GM18508 (cell line): ENCODE measurements around the gene PRR32.
"Not testable (repeated sequence)": the region's sequence is repeated elsewhere in the genome, so short reads cannot be mapped to it uniquely, and the experiment has no call there.

ENCODE experiments used
- ATAC-seq: cut with Tn5 transposase; IDR thresholded peaks from one replicate; pipeline ENCODE4 v1.9.1; 2021; ENCODE audit warnings: moderate number of reproducible peaks; ENCODE audit not compliant: insufficient read depth, unreplicated experiment

The PRR32 gene

GRCh38 chrX:126819429-126819828 lies at the start of gene PRR32:
PRR32 (plus strand) TSS chrX:126819729; CDS start chrX:126819844, 115 bp downstream.
- ATAC-seq, result no peak

GRCh38 chrX:126770179-126770578 lies 49.4 kb upstream of the PRR32 start:
- no peak for ATAC-seq

- no peak for ATAC-seq
Measured at GRCh38 chrX:126785539-126785938, 34.0 kb upstream of the PRR32 start.

GRCh38 chrX:126799059-126799458 lies 20.5 kb upstream of the PRR32 start:
- ATAC-seq, result no peak

GRCh38 chrX:126806784-126807183 lies 12.7 kb upstream of the PRR32 start:
- not testable (repeated sequence) for ATAC-seq

- ATAC-seq, result no peak
Measured at GRCh38 chrX:126815806-126816205, 3.7 kb upstream of the PRR32 start.

GRCh38 chrX:126820700-126821420 lies 1.3 kb downstream of the PRR32 start:
- no peak for ATAC-seq

- ATAC-seq, result no peak
Measured at GRCh38 chrX:126824338-126825007, 4.9 kb downstream of the PRR32 start.

- ATAC-seq, result no peak
Measured at GRCh38 chrX:126825566-126826193, 6.2 kb downstream of the PRR32 start.

GRCh38 chrX:126836186-126836585 lies 16.7 kb downstream of the PRR32 start:
- ATAC-seq, result no peak

- ATAC-seq, result no peak
Measured at GRCh38 chrX:126847143-126847542, 27.6 kb downstream of the PRR32 start.

GRCh38 chrX:126855839-126856524 lies 36.5 kb downstream of the PRR32 start:
- ATAC-seq, result no peak
